ENCODE data around the gene MRLN.

Gene MRLN

GRCh38 chr10:59702347-59702746 lies 50.9 kb downstream of the MRLN start:
- no peak for DNase-seq

- no peak for DNase-seq
Observed at GRCh38 chr10:59700709-59701108, 52.5 kb downstream of the MRLN start.

- DNase-seq: no peak
Observed at GRCh38 chr10:59698326-59698725, 54.9 kb downstream of the MRLN start.

GRCh38 chr10:59695637-59696036 lies 57.6 kb downstream of the MRLN start:
- DNase-seq: no peak

GRCh38 chr10:59694936-59695335 lies 58.3 kb downstream of the MRLN start:
- DNase-seq: no peak

GRCh38 chr10:59692113-59692512 lies 61.1 kb downstream of the MRLN start:
- no peak for DNase-seq

- DNase-seq: no peak
Observed at GRCh38 chr10:59688921-59689351, 64.3 kb downstream of the MRLN start.

GRCh38 chr10:59687657-59688056 lies 65.6 kb downstream of the MRLN start:
- no peak for DNase-seq

Data from activated CD4-positive, CD25-positive, alpha-beta regulatory T cell (primary cell).